HG02870 (cell line): ENCODE results near the gene KIRREL3.

Source experiments
- ATAC-seq: cut with Tn5 transposase; IDR thresholded peaks from one replicate; pipeline ENCODE4 v1.9.1; 2021; ENCODE audit warnings: mild to moderate bottlenecking, moderate library complexity; ENCODE audit not compliant: unreplicated experiment

KIRREL3 gene

GRCh38 chr11:126521196-126521595 is 479.4 kb downstream of the KIRREL3 start:
- no peak for ATAC-seq

DNA sequence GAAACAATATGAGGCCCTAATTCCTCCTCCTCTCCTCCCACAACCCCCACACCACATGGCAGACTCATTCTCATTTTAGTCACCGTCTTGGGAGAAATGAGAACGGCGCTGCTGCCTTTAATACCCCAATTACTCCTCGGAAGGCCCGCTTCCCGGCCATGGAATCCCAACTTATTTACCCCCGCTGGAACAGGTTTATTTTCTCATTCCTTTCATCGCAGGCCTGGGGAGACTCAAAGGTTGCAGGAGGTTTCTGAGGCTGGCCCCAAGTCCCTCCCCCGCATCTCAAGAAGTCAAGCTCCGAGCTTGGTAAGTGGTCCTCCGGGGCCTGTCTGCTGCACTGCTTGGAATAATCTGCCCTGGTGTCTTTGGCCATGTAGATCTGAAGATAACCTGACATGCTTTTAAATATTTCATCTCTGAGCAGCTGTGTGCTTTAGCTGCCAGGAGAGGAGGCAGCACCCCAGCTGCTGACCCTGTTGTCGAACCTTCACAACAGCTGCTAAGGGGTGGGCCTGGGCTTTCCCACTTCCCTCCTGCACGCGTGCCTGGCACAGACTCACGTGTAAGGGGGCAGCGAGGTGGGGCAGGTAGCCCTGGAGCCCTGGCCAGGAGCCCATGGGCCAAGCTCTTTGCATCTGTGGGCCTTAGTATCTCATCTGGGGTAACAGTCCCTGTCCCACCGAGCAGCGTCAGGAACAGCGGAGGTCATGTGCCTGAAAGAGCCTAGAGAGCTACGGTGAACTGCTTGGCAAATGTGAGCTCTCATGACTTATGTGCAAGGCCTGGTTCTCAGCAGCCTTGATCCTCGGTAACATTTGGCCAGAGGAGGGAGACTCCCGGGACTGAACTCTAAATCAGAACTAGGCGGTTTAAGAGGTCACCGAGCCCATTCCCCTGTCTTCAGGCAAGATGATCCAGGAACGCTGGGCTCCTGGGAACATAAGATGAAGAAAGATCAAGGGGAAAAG is 480.5 kb downstream of the KIRREL3 start:
- no peak for ATAC-seq

DNA sequence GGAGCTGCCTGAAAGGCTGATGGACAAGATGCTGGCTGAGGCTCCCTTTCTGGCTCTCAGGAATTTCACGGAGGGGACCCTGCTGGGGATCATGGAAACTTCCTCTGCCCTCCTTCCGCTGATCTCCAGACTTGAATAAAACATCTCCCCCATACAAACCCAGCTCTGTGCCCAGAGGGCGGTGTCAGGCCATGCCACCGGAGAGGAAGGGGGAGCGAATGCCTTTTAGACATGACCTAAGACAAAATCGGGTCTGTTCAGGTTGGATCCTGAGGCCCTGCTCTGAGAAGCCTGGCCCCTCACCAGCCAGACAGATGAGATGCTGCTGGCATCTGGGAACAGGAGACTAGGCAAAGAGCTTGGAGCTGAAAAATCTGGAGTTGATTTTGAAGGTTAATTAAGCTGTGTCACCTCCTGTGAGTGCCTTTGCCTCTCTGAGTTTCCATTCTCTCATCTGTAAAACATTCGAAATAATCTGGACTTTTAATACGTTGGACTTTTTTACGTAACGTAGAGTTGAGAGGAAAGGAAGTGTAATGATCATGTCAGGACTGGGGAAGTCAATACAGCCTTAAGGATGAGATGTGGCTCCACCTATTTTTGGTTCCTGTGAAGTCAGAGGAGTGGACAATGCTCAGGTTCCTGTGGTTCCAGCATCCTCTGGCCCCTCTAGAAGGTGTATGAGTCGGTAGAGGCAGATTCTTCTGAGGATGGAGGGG is 481.4 kb downstream of the KIRREL3 start:
- no peak for ATAC-seq

DNA sequence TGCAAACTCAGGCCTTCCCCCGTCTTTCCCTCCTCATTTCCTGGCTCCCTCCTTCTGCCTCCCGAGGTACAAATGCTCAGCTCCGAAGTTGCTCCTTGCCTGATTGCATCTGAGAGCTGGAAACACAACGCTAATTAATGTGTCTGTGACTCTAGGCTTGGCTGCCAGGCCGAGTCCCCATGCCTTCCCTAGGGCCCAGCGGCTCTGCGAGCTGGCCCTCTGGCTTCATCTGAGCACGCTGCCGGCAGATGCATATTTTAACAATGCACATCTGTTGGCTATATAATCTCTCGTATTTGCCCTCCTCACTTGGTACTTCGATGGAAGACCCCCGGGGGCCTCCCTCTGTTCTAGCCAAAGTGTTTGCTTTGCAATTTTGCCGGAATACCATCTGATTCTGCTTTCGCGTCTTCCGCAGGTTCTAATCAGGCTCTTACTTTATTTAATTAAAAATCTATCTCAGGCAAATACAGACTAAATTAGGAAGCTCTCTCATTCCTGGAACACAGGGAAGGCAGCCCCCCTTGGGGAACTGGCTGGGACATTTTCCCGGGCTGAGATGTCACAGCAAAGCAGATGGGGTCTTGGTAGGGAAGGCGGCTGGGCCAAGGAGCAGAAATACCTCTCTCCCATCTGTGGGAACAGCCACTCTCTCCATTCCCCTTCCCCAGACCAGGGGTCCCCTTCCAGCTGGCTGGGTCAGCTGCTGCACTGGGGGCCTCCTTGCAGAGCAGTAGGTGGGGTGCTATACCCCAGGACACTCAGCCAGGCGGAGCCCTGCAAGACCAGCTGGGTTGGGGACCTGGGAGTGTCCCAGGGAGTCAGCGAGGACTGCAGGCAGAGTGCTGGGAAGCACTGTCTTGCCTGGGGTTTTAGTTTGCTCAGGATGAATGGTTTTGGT is 482.2 kb downstream of the KIRREL3 start:
- ATAC-seq = no peak

DNA sequence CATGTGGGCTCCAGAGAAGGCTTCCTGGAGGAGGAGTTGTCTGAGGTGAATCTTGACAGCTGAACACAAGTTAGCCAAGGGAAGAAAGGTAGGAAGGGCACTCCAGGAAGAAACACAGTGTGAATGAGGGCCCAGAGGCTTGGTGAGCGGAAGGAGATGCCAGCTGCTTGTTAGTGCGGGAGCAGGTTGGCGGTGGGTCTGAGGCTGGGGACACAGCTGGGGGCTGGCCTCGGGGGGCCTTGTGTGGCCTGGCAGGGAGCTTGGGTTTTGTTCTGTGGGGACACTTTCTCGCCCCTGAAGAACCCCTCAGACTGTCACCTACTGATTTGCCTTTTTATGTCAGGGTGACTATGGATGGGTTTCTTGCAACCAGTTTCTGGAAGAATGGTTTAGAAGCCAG is 485.1 kb downstream of the KIRREL3 start:
- no peak for ATAC-seq

DNA sequence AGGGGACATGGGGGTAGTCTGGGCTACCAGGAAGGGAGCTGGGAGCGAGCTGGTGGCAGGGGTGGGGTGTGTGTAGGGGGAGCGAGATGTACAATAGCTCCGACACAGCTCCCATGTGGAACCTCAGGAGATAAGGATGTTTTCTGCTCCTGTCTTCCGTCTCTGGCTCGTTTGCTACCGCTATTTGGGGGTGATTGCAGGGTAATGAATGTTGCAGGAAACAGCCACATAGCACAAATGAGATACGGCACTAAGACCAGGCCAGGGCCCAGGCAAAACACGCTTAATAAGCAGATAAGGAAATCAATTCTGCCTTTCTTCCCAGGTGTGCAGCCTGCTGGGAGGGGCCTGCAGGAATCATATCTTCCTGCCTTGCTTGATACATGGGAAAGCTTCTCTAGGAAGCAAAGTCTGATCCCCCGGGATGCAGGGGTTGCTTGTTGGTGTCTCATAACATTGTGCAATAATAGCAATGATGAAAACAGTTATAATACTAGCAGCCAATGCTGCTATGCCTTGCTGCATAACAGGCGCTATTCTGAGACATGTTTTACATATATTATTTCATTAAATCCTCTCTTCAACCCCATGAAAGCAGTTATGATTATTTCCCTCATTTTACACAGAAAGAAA is 486.4 kb downstream of the KIRREL3 start:
- no peak for ATAC-seq

GRCh38 chr11:126512741-126513715 is 487.5 kb downstream of the KIRREL3 start:
- no peak for ATAC-seq

- ATAC-seq = no peak
These were observed 488.3 kb downstream of the KIRREL3 start for GRCh38 chr11:126512251-126512650.

GRCh38 chr11:126511475-126512115 is 489.0 kb downstream of the KIRREL3 start:
- ATAC-seq = no peak

DNA sequence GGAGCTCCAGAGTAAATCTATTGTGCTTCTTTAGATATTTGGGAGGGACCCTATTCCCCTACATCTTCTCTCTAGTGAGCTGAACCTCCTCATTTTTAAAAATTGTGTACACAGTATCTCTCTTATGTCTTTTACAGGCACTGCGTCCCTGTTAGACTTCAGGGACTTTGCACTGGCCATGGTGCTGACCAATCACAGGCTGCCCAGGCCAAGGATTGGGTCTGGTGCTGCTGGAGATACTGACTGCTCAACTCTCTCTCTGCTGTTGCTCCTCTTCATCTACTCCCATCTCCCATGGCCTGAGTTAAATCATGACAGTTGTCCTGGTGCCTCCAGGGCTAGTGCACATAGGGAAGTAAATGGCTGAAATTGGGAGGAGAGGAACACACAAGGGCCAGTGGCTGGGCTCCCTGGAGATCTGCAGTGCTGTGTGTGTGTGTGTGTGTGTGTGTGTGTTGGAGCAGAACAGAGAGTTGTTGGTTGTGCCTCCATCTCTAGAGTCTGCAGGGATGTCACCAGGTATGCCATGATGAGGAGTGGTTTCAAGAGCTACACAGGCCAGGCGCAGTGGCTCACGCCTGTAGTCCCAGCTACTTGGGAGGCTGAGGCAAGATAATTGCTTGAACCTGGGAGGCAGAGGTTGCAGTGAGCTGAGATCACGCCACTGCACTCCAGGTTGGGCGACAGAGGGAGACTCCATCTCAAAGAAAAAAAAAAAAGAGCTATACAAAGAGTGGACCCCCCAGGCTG is 489.8 kb downstream of the KIRREL3 start:
- no peak for ATAC-seq

GRCh38 chr11:126507646-126508045 is 492.9 kb downstream of the KIRREL3 start:
- no peak for ATAC-seq

GRCh38 chr11:126506789-126507188 is 493.8 kb downstream of the KIRREL3 start:
- ATAC-seq = no peak

DNA sequence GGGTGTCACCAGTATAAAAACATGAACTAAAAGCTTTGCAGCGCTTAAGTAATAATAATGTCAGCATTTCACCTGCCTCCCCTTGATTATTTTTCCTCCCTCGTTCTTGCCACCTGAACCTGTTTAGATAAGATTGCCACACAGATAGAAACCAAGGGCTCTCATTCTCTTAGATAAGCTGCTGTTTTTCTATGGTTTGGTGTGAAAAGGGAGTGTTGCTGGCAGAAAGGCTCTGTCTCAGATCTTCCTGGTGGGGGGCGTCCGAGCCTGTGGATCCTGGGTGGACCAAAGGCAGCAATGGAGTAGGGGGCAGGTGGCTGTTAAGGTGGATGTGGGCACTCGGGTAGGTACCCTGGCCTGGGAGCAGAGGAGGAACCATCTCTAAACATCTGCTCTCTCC is 497.6 kb downstream of the KIRREL3 start:
- no peak for ATAC-seq

DNA sequence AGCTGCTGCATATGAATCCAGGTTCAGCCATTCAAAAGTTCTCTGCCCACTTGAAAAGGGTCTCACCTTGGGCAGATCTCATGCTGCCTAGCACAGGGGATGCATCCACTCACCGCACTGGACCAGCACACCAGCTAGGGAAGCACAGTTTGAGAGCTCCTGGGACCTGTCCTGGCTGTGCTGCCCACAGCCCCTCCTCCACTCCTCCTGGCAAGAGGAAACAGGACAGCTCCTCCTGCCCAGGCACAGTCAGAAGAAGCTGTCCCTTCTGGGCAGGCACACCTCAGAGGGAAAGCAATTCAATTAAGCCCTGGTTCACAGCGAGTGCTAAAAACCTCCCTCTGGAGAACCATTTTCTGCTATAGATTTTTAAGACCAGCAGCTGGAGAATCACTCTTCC is 498.4 kb downstream of the KIRREL3 start:
- ATAC-seq = no peak

GRCh38 chr11:126501641-126502040 is 498.9 kb downstream of the KIRREL3 start:
- no peak for ATAC-seq

DNA sequence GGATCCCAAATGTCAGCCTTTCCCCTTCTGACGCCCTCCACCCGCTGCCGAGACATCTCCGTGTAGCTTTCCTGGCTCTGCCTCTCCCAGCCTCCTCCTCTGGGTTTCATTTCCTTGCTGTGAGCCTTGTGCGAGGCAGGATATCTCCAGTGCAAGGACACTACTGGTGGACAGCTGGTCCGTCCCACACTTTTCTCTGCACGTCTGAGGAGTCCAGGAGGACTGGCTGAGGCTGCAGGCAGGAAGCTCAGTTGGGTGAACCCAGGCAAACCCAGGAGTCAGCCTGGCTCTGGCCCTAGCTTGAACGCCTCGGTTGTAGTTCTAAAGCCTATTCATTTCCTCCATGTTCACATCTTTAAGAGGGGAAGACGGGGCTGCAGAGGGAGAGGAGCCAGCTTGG is 499.6 kb downstream of the KIRREL3 start:
- no peak for ATAC-seq

DNA sequence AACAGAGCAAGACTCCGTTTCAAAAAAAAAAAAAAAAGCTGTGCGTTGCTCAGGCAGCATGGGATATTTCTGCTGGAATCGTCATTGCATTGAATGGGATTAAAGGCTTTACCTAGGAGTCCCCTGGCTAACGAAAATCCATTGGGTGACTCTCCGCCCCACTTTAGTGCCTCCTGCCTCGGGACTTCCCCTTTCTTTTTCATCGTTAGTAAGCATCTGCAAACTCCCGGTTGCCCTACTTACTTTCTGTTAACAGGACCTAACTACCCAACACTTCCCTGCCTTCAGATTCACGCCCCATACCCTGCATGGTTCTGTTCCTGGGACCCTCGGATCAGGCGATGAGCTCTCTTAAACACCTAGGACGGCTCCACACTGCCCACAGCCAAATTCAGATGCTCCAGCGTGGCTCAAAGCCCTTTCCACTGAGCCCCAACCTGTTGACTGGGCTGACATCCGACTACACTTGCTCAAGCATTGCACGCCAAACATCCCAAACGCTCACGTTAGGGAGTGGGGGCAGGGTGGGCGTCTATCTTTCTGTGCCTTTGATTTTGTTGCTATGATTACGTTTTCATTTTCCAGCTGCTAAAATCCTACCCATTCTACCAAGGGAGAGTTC is 501.3 kb downstream of the KIRREL3 start:
- ATAC-seq = no peak

DNA sequence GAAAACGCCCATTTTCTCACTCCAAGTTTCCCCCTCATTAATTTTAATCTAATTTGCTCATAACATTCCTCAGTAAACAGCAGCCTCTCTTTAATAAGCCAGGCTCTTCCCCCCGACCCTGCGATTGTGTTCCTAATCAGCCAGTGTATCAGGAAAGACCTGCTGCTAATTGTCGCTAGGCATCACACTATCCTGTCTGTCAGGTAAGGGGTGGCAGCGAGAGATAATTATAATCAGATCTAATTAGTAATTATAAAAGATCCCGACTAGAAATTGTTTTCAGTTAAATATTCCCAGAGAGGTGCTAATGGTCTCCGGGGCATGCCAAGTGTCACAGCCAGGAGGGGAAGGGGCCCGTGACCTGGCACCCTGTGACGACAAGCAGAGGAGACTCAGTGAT is 502.3 kb downstream of the KIRREL3 start:
- ATAC-seq = no peak
